GM15510 (cell line): ENCODE results near the gene TGFBR3.

ENCODE experiments used
- POLR2A ChIP-seq: IDR thresholded peaks from 3 replicates; pipeline ENCODE4 v1.6.1; 2011; ENCODE audit warnings: borderline replicate concordance; ENCODE audit not compliant: insufficient read length; ENCODE audit errors: extremely low read depth

Gene TGFBR3

GRCh38 chr1:91737650-91738049 lies 148.3 kb downstream of the TGFBR3 start:
- no peak for TF ChIP-seq POLR2A

GRCh38 chr1:91736715-91737615 lies 149.0 kb downstream of the TGFBR3 start:
- no peak for TF ChIP-seq POLR2A

GRCh38 chr1:91736146-91736714 lies 149.7 kb downstream of the TGFBR3 start:
- no peak for TF ChIP-seq POLR2A

- no peak for TF ChIP-seq POLR2A
Measured at GRCh38 chr1:91735266-91735845, 150.6 kb downstream of the TGFBR3 start.

GRCh38 chr1:91734761-91735160 lies 151.2 kb downstream of the TGFBR3 start:
- TF ChIP-seq POLR2A: no peak

GRCh38 chr1:91733108-91733710 lies 152.7 kb downstream of the TGFBR3 start:
- TF ChIP-seq POLR2A: no peak

- no peak for TF ChIP-seq POLR2A
Measured at GRCh38 chr1:91732291-91733107, 153.5 kb downstream of the TGFBR3 start.

- TF ChIP-seq POLR2A: no peak
Measured at GRCh38 chr1:91731815-91732214, 154.1 kb downstream of the TGFBR3 start.

- no peak for TF ChIP-seq POLR2A
Measured at GRCh38 chr1:91730801-91731732, 154.9 kb downstream of the TGFBR3 start.

GRCh38 chr1:91729621-91730358 lies 156.2 kb downstream of the TGFBR3 start:
- no peak for TF ChIP-seq POLR2A

GRCh38 chr1:91727763-91728162 lies 158.2 kb downstream of the TGFBR3 start:
- no peak for TF ChIP-seq POLR2A

- no peak for TF ChIP-seq POLR2A
Measured at GRCh38 chr1:91725989-91726721, 159.8 kb downstream of the TGFBR3 start.

GRCh38 chr1:91725618-91725988 lies 160.3 kb downstream of the TGFBR3 start:
- TF ChIP-seq POLR2A: no peak

- no peak for TF ChIP-seq POLR2A
Measured at GRCh38 chr1:91724644-91725043, 161.3 kb downstream of the TGFBR3 start.
